CD4-positive, alpha-beta T cell (primary cell): Measurements from ENCODE around the gene DEFB132. TPM values are rescaled to one million over a fixed set of nuclear protein-coding genes. Genes with fewer than 3 reads are reported as not detected.
A peak's percentile ranks its signal among the peaks of the same experiment; 100 is the strongest.

Experiments
- ATAC-seq: fragments of 200-7000 bp; cut with Tn5 transposase; one replicate; pipeline ENCODE4 v1.10.0; 2022; ENCODE audit warnings: mild to moderate bottlenecking; ENCODE audit not compliant: poor library complexity
- CTCF ChIA-PET: fragments of 350-600 bp; sonication (Branson Sonifier 250); formaldehyde crosslinking; loops from one replicate; lab custom pipeline; 2021; ENCODE audit warnings: antibody characterized with exemption, inconsistent platforms; lab: Charles Lee
- POLR2A ChIA-PET: fragments of 350-600 bp; sonication (Branson Sonifier 250); formaldehyde crosslinking; loops from one replicate; lab custom pipeline; 2021; ENCODE audit warnings: antibody characterized with exemption, inconsistent platforms; lab: Charles Lee
- DNase-seq, 14 experiments: peaks; one replicate each; pipeline ENCODE4 v3.0.0-alpha.2; 2013 to 2020; ENCODE audit warnings: mixed read lengths in 2 of 14
- H3K27ac ChIP-seq, 2 donors: one replicate each; pipeline versions ENCODE4 v1.5.1 to v1.7.0; 2013; ENCODE audit warnings: low read length in 2 of 2, low read depth in 1 of 2, mild to moderate bottlenecking in 1 of 2
- H3K27me3 ChIP-seq, 2 experiments: 1 replicate in 1 of 2; 2 replicates in 1 of 2; pipeline versions ENCODE4 v1.6.1 to v1.7.0; 2013; ENCODE audit warnings: low read length in 2 of 2, control low read depth in 1 of 2, mild to moderate bottlenecking in 1 of 2, moderate library complexity in 1 of 2; ENCODE audit not compliant: insufficient read depth in 2 of 2, control insufficient read depth in 1 of 2
- H3K36me3 ChIP-seq: one replicate; pipeline ENCODE4 v1.6.1; 2013; ENCODE audit warnings: low read length, control low read depth; ENCODE audit not compliant: insufficient read depth
- H3K4me1 ChIP-seq: one replicate; pipeline ENCODE4 v1.6.1; 2013; ENCODE audit warnings: low read length, control low read depth; ENCODE audit not compliant: insufficient read depth
- H3K4me3 ChIP-seq: one replicate; pipeline ENCODE4 v1.5.1; 2013; ENCODE audit warnings: mild to moderate bottlenecking, low read length, moderate library complexity
- H3K9me3 ChIP-seq, 2 experiments: 1 replicate in 1 of 2; 2 replicates in 1 of 2; pipeline versions ENCODE4 v1.6.1 to v1.7.0; 2013; ENCODE audit warnings: low read length in 2 of 2, mild to moderate bottlenecking in 2 of 2, control low read depth in 1 of 2, moderate library complexity in 1 of 2; ENCODE audit not compliant: control insufficient read depth in 1 of 2, insufficient read depth in 1 of 2
- H3K27ac Mint-ChIP-seq: one replicate; pipeline ENCODE4 v1.8.0; 2020; ENCODE audit warnings: mixed read lengths
- H3K27me3 Mint-ChIP-seq: one replicate; pipeline ENCODE4 v1.8.0; 2021; ENCODE audit warnings: mixed read lengths
- H3K36me3 Mint-ChIP-seq: one replicate; pipeline ENCODE4 v1.8.0; 2021; ENCODE audit warnings: low read depth, mixed read lengths
- H3K4me1 Mint-ChIP-seq: one replicate; pipeline ENCODE4 v1.8.0; 2021; ENCODE audit warnings: low read depth, mixed read lengths
- H3K4me3 Mint-ChIP-seq: one replicate; pipeline ENCODE4 v1.8.0; 2020; ENCODE audit warnings: mild to moderate bottlenecking, mixed read lengths
- H3K9me3 Mint-ChIP-seq: one replicate; pipeline ENCODE4 v1.8.0; 2020; ENCODE audit warnings: mixed read lengths
- intact Hi-C, 2 experiments: fragments of 100-400 bp; cut with DNase I in 1 of 2; cut with micrococcal nuclease in 1 of 2; formaldehyde crosslinking; loops; one replicate each; pipeline versions ENCODE4 v1.15.1 to v1.9.0; 2023 to 2025; cut with DNase I, micrococcal nuclease
- total RNA-seq, 174 experiments: library from RNA in 2 of 174; stranded (reverse) in 2 of 174; gene quantifications; one replicate each; pipeline ENCODE4 v1.2.3 and lab custom pipeline; 2021 to 2026
- TF ChIP-seq, protein P1 (sequence below): fragments of 200-600 bp; IDR thresholded peaks from one replicate; pipeline ENCODE4 v1.8.0; 2022; ENCODE audit warnings: antibody characterized with exemption, mild to moderate bottlenecking

The DEFB132 gene
- total RNA-seq, 2 experiments from 2014 or later = not detected

DNA sequence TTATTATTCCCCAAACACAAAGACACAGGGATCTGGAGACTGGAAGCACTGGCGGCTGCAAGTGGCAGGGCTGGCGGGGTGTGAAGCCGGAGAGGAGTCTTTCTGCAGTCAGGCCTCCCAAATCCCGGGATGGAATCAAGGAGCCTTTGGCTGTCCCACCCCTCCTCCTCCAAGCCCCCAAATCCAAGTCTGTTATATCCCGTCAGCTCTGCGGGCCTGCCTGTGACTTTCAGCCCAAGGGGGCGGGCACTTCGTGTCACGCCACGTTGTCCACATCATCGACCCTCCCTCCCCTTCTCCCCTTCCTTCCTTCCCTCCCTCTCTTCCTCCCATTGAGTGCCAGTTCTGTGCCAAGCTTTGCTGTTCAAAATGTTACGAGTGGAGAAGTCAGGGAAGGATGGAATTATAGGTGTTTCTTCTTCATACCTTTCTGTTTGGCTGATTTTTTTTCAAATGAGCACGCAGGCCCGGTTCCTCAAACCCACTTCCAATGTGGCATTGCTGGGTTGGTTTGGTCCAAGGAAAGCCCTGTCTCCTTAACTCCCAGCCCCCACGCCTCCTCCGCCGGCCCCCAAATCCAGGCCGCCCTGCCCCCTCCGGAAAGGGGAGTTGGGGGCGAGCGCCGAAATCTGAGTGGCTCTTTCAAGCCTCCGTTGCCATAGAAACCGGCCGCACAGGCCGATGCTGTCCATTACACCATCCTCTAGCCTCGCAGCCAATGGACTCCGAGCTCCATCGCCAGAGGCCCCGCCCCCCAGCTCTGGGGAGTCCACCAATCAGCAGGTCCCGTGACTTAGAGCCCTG is 52.5 kb downstream of the DEFB132 start:
- peaks cover 12% of the 10 kb centered on the region for H3K4me1 ChIP-seq
- H3K27me3 ChIP-seq = no peaks in the 10 kb centered on the region
- H3K4me1 Mint-ChIP-seq = peaks cover 14% of the 10 kb centered on the region
- H3K9me3 ChIP-seq = no peaks in the 10 kb centered on the region
- peak; percentile 49 to 89 (median 72) for DNase-seq
- CTCF ChIA-PET = no interaction called here
- peak overlapping the region; percentile 40 for H3K4me3 ChIP-seq
- H3K27ac Mint-ChIP-seq = no peak overlapping the region
- H3K4me3 Mint-ChIP-seq = peak overlapping the region; percentile 77
- no peak overlapping the region for H3K27ac ChIP-seq
- ATAC-seq = peak; percentile 99
- H3K27me3 Mint-ChIP-seq = no peaks in the 10 kb centered on the region
- intact Hi-C loops = no loop called here
- POLR2A ChIA-PET = interaction anchor here (3.3 kb wide), 1 partner anchor 12 kb away, joined by 18 read pairs; the partner anchor contains the start of gene ZCCHC3
- TF ChIP-seq, protein P1, sequence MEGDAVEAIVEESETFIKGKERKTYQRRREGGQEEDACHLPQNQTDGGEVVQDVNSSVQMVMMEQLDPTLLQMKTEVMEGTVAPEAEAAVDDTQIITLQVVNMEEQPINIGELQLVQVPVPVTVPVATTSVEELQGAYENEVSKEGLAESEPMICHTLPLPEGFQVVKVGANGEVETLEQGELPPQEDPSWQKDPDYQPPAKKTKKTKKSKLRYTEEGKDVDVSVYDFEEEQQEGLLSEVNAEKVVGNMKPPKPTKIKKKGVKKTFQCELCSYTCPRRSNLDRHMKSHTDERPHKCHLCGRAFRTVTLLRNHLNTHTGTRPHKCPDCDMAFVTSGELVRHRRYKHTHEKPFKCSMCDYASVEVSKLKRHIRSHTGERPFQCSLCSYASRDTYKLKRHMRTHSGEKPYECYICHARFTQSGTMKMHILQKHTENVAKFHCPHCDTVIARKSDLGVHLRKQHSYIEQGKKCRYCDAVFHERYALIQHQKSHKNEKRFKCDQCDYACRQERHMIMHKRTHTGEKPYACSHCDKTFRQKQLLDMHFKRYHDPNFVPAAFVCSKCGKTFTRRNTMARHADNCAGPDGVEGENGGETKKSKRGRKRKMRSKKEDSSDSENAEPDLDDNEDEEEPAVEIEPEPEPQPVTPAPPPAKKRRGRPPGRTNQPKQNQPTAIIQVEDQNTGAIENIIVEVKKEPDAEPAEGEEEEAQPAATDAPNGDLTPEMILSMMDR = no peak
- no peaks in the 10 kb centered on the region for H3K9me3 Mint-ChIP-seq
- no peaks in the 10 kb centered on the region for H3K36me3 Mint-ChIP-seq
- H3K36me3 ChIP-seq = no peaks in the 10 kb centered on the region

DNA sequence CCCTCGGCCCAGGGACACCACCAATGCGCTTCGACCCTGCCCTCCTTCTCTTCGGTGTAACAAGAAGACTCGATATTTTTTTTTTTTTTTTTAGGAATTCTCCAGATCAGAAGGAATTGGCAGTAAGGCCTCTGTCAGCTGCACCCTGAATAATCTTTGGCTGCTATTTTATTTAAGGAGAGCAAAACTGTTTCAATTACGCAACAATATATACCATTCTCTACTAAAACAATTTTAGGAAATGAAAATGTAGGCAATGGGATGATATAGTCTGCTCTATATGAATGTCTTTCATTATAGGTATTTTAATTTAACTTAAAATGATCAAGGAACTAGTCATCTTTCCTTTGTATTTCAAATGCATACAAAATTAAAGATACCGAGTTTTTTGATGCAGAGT is 53.1 kb downstream of the DEFB132 start:
- no peak overlapping the region for H3K27ac Mint-ChIP-seq
- H3K4me1 ChIP-seq = peaks cover 12% of the 10 kb centered on the region
- intact Hi-C loops = no loop called here
- peaks cover 14% of the 10 kb centered on the region for H3K4me1 Mint-ChIP-seq
- peak overlapping the region; percentile 77 for H3K4me3 Mint-ChIP-seq
- H3K4me3 ChIP-seq = peak overlapping the region; percentile 40
- H3K36me3 Mint-ChIP-seq = no peaks in the 10 kb centered on the region
- H3K27ac ChIP-seq = no peak overlapping the region
- ChIA-PET CTCF (no interaction called here), POLR2A (interaction anchor here (3.3 kb wide), 1 partner anchor 12 kb away, joined by 18 read pairs; the partner anchor contains the start of gene ZCCHC3)
- H3K9me3 Mint-ChIP-seq = no peaks in the 10 kb centered on the region
- H3K9me3 ChIP-seq = no peaks in the 10 kb centered on the region
- DNase-seq (no peak), ATAC-seq (no peak)
- H3K27me3 Mint-ChIP-seq = no peaks in the 10 kb centered on the region
- no peaks in the 10 kb centered on the region for H3K36me3 ChIP-seq
- H3K27me3 ChIP-seq = no peaks in the 10 kb centered on the region
- TF ChIP-seq, protein P1 = no peak

Other genes starting within 250 kb of the DEFB132 start
- not detected for gene DEFB125, start 170.1 kb upstream of the DEFB132 start, total RNA-seq
- not detected for gene DEFB126, start 115.1 kb upstream of the DEFB132 start, total RNA-seq
- gene DEFB127, start 100.3 kb upstream of the DEFB132 start, total RNA-seq = not detected
- not detected for gene DEFB128, start 68.0 kb upstream of the DEFB132 start, total RNA-seq
- gene DEFB129, start 30.5 kb upstream of the DEFB132 start, total RNA-seq = not detected
- 1 to 10 TPM; 2.4 to 3.3 TPM for gene C20orf96, start 33.0 kb downstream of the DEFB132 start, total RNA-seq
- gene ZCCHC3, start 39.8 kb downstream of the DEFB132 start, total RNA-seq = 10 to 100 TPM; 19.3 to 19.5 TPM
- 10 to 100 TPM; 11.6 to 11.9 TPM for gene SOX12, start 67.8 kb downstream of the DEFB132 start, total RNA-seq
- gene NRSN2, start 89.4 kb downstream of the DEFB132 start, total RNA-seq = 1 to 10 TPM in 1 of 2 experiments, under 1 TPM in 1; 0.69 to 1.3 TPM
- 1 to 10 TPM; 1.3 to 1.5 TPM for gene TRIB3, start 123.0 kb downstream of the DEFB132 start, total RNA-seq
- 10 to 100 TPM; 53.3 to 57.3 TPM for gene RBCK1, start 150.6 kb downstream of the DEFB132 start, total RNA-seq
- 10 to 100 TPM; 15.7 to 16.1 TPM for gene TBC1D20, start 204.8 kb downstream of the DEFB132 start, total RNA-seq